HepG2 (cell line): ENCODE measurements around the gene FSCN2. TPM values are rescaled to one million over a fixed set of nuclear protein-coding genes. Genes with fewer than 3 reads are reported as not detected.

Experiments used
- BRCA1 ChIP-seq: sonication (generic); formaldehyde crosslinking; IDR thresholded peaks from 2 replicates; pipeline ENCODE4 v1.4.0; 2020; ENCODE audit warnings: missing genetic modification reagents
- CBFB ChIP-seq: sonication (generic); formaldehyde crosslinking; IDR thresholded peaks from 2 replicates; pipeline ENCODE4 v1.4.0; 2020; ENCODE audit warnings: missing genetic modification reagents
- FOXC1 ChIP-seq: sonication (generic); formaldehyde crosslinking; IDR thresholded peaks from 2 replicates; pipeline ENCODE4 v1.8.0; 2022; ENCODE audit warnings: mild to moderate bottlenecking, missing genetic modification reagents, borderline replicate concordance
- HDAC6 ChIP-seq: fragments of 200-600 bp; sonication (generic); IDR thresholded peaks from 2 replicates; pipeline ENCODE4 v1.7.0; 2017; ENCODE audit warnings: mild to moderate bottlenecking, antibody characterized with exemption, low read length, low read depth
- MEF2D ChIP-seq: sonication (generic); formaldehyde crosslinking; IDR thresholded peaks from 2 replicates; pipeline ENCODE4 v1.5.1; 2020; ENCODE audit warnings: mild to moderate bottlenecking, missing genetic modification reagents
- NCOA5 ChIP-seq: sonication (generic); formaldehyde crosslinking; IDR thresholded peaks from 2 replicates; pipeline ENCODE4 v1.4.0; 2020; ENCODE audit warnings: missing genetic modification reagents
- NFKB2 ChIP-seq: sonication (generic); formaldehyde crosslinking; IDR thresholded peaks from 2 replicates; pipeline ENCODE4 v1.4.0; 2020; ENCODE audit warnings: missing genetic modification reagents, borderline replicate concordance
- NR3C1 ChIP-seq: sonication (generic); formaldehyde crosslinking; IDR thresholded peaks from 2 replicates; pipeline ENCODE4 v1.4.0; 2020; ENCODE audit warnings: missing genetic modification reagents
- PHF20 ChIP-seq: sonication (generic); formaldehyde crosslinking; IDR thresholded peaks from 2 replicates; pipeline ENCODE4 v1.5.0; 2020; ENCODE audit warnings: mild to moderate bottlenecking, missing genetic modification reagents
- PREB ChIP-seq: sonication (generic); formaldehyde crosslinking; IDR thresholded peaks from 2 replicates; pipeline ENCODE4 v1.4.0; 2020; ENCODE audit warnings: missing genetic modification reagents
- RXRB ChIP-seq: IDR thresholded peaks from 2 replicates; pipeline ENCODE4 v1.6.1; 2016; ENCODE audit warnings: borderline replicate concordance, missing genetic modification reagents, missing compliant biosample characterization
- SAP130 ChIP-seq: IDR thresholded peaks from 2 replicates; pipeline ENCODE4 v1.6.1; 2016; ENCODE audit warnings: low read depth
- SP1 ChIP-seq, 2 experiments: fragments of 450-650 bp in 1 of 2; sonication (generic) in 1 of 2; formaldehyde crosslinking in 1 of 2; IDR thresholded peaks; 2 replicates each; pipeline versions ENCODE4 v1.4.0 to v1.6.1; 2016 to 2020; ENCODE audit warnings: missing genetic modification reagents in 1 of 2
- THAP9 ChIP-seq: sonication (generic); formaldehyde crosslinking; IDR thresholded peaks from 2 replicates; pipeline ENCODE4; 2020; ENCODE audit warnings: missing genetic modification reagents, mild to moderate bottlenecking, borderline replicate concordance
- ZFP1 ChIP-seq: IDR thresholded peaks from 2 replicates; pipeline ENCODE4 v1.6.1; 2016
- ZNF143 ChIP-seq: sonication (generic); formaldehyde crosslinking; IDR thresholded peaks from 2 replicates; pipeline ENCODE4 v1.4.0; 2020; ENCODE audit warnings: missing genetic modification reagents
- ZNF33A ChIP-seq: sonication (generic); formaldehyde crosslinking; IDR thresholded peaks from 2 replicates; pipeline ENCODE4 v1.5.1; 2020; ENCODE audit warnings: missing genetic modification reagents, mild to moderate bottlenecking, moderate library complexity, borderline replicate concordance
- ZNF510 ChIP-seq: sonication (generic); formaldehyde crosslinking; IDR thresholded peaks from 2 replicates; pipeline ENCODE4 v1.4.0; 2020; ENCODE audit warnings: low read depth, mild to moderate bottlenecking, missing genetic modification reagents
- ZNF557 ChIP-seq: sonication (generic); formaldehyde crosslinking; IDR thresholded peaks from 2 replicates; pipeline ENCODE4 v1.4.0; 2020; ENCODE audit warnings: missing genetic modification reagents
- ZNF597 ChIP-seq: sonication (generic); formaldehyde crosslinking; IDR thresholded peaks from 2 replicates; pipeline ENCODE4 v1.5.0; 2020; ENCODE audit warnings: missing genetic modification reagents
- ZNF598 ChIP-seq: sonication (generic); formaldehyde crosslinking; IDR thresholded peaks from 2 replicates; pipeline ENCODE4 v1.5.1; 2020; ENCODE audit warnings: mild to moderate bottlenecking, missing genetic modification reagents, borderline replicate concordance
- ZNF773 ChIP-seq: sonication (generic); formaldehyde crosslinking; IDR thresholded peaks from 2 replicates; pipeline ENCODE4 v1.4.0; 2020; ENCODE audit warnings: missing genetic modification reagents, borderline replicate concordance
- polyA plus RNA-seq, 8 experiments: library from polyadenylated mRNA; depleted of rRNA in 3 of 8; stranded (reverse) in 7 of 8; unstranded in 1 of 8; fragments of >200 nt; fragmentation: Illumina TruSeq in 4 of 8; extraction: Trizol in 4 of 8; gene quantifications; 2 replicates each; pipeline versions ENCODE4 v1.2.1 to v1.2.3, GENCODE V29; 2011 to 2016; ENCODE audit warnings: low read depth in 4 of 8, missing spikeins in 1 of 8, mixed read lengths in 1 of 8; ENCODE audit not compliant: insufficient read depth in 1 of 8
- total RNA-seq, 5 experiments: library from RNA; depleted of rRNA; stranded (reverse); fragments of >200 nt; fragmentation: Illumina TruSeq; extraction: Trizol; gene quantifications; 2 replicates each; pipeline ENCODE4 v1.2.3, GENCODE V29; 2016; ENCODE audit warnings: low read depth in 1 of 5
- TF ChIP-seq, protein P1 (sequence below): sonication (generic); formaldehyde crosslinking; IDR thresholded peaks from 2 replicates; pipeline ENCODE4 v1.5.0; 2020; ENCODE audit warnings: missing genetic modification reagents
- TF ChIP-seq, protein P2 (sequence below), 2 experiments: fragments of 450-650 bp in 1 of 2; sonication (generic) in 1 of 2; formaldehyde crosslinking; IDR thresholded peaks; 2 replicates each; pipeline versions ENCODE4 v1.5.0 to v1.8.0; 2020 to 2022; ENCODE audit warnings: mild to moderate bottlenecking in 1 of 2, missing genetic modification reagents in 1 of 2
- TF ChIP-seq, protein P3 (sequence below): sonication (generic); formaldehyde crosslinking; IDR thresholded peaks from 2 replicates; pipeline ENCODE4 v1.8.1; 2023; ENCODE audit warnings: mild to moderate bottlenecking, missing genetic modification reagents

Gene FSCN2
- total and polyA plus RNA-seq, 2 of the 13 experiments (the other 11 are each of a cell fraction or from before 2014, with no cell fraction given): 0.09 TPM; not detected in 1

- TF ChIP-seq, protein P1, sequence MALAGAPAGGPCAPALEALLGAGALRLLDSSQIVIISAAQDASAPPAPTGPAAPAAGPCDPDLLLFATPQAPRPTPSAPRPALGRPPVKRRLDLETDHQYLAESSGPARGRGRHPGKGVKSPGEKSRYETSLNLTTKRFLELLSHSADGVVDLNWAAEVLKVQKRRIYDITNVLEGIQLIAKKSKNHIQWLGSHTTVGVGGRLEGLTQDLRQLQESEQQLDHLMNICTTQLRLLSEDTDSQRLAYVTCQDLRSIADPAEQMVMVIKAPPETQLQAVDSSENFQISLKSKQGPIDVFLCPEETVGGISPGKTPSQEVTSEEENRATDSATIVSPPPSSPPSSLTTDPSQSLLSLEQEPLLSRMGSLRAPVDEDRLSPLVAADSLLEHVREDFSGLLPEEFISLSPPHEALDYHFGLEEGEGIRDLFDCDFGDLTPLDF: 0 out of 2 replicates have a peak, but pooled peaks have one; percentile 19
- TF ChIP-seq FOXC1 (CRISPR knock-in tag): no peak
- no peak for TF ChIP-seq ZNF557 (CRISPR knock-in tag)
- TF ChIP-seq CBFB (CRISPR knock-in tag): 0 out of 2 replicates have a peak, but pooled peaks have one; percentile 23
- TF ChIP-seq NFKB2 (CRISPR knock-in tag): no peak
- TF ChIP-seq RXRB: no peak
- TF ChIP-seq NR3C1 (CRISPR knock-in tag): no peak
- no peak for TF ChIP-seq ZNF773 (CRISPR knock-in tag)
- no peak for TF ChIP-seq PREB (CRISPR knock-in tag)
- TF ChIP-seq MEF2D (CRISPR knock-in tag): no peak
- no peak for TF ChIP-seq ZNF510 (CRISPR knock-in tag)
- no peak for TF ChIP-seq ZNF33A (CRISPR knock-in tag)
- TF ChIP-seq SAP130: no peak
- no peak for TF ChIP-seq NCOA5
- no peak for TF ChIP-seq ZNF598
- TF ChIP-seq, protein P2, sequence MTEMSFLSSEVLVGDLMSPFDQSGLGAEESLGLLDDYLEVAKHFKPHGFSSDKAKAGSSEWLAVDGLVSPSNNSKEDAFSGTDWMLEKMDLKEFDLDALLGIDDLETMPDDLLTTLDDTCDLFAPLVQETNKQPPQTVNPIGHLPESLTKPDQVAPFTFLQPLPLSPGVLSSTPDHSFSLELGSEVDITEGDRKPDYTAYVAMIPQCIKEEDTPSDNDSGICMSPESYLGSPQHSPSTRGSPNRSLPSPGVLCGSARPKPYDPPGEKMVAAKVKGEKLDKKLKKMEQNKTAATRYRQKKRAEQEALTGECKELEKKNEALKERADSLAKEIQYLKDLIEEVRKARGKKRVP (CRISPR knock-in tag; IDR thresholded peaks at IDR 0.05): 0 out of 4 replicates have a peak, but pooled peaks of 1 of the 2 experiments have one; percentile 30
- TF ChIP-seq BRCA1: no peak
- no peak for TF ChIP-seq ZNF143
- TF ChIP-seq THAP9 (CRISPR knock-in tag): no peak
- no peak for TF ChIP-seq ZFP1 (CRISPR knock-in tag)
- no peak for TF ChIP-seq ZNF597 (CRISPR knock-in tag)
- no peak for TF ChIP-seq SP1 (IDR thresholded peaks at IDR 0.05)
- no peak for TF ChIP-seq SP1 (CRISPR knock-in tag; IDR thresholded peaks at IDR 0.05)
- TF ChIP-seq HDAC6: no peak
- TF ChIP-seq, protein P3, sequence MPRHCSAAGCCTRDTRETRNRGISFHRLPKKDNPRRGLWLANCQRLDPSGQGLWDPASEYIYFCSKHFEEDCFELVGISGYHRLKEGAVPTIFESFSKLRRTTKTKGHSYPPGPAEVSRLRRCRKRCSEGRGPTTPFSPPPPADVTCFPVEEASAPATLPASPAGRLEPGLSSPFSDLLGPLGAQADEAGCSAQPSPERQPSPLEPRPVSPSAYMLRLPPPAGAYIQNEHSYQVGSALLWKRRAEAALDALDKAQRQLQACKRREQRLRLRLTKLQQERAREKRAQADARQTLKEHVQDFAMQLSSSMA (CRISPR knock-in tag): no peak
- TF ChIP-seq PHF20 (CRISPR knock-in tag): 0 out of 2 replicates have a peak, but pooled peaks have one; percentile 0
These were observed 13.8 kb upstream of the FSCN2 start (continued) for GRCh38 chr17:81514489-81514738.
